Endothelial cell of umbilical vein (primary cell): ENCODE results near the gene SNAP25.

Experiments
- CTCF ChIP-seq, 2 donors: IDR thresholded peaks; 1 replicate in 1 of 2; 2 replicates in 1 of 2; pipeline ENCODE4 v1.5.1; 2011; ENCODE audit warnings: low read length in 2 of 2, mild to moderate bottlenecking in 2 of 2, moderate library complexity in 2 of 2, control low read depth in 1 of 2, inconsistent platforms in 1 of 2, low read depth in 1 of 2; ENCODE audit not compliant: insufficient read depth in 1 of 2; ENCODE audit errors: extremely low read depth in 1 of 2
- EZH2 ChIP-seq: IDR thresholded peaks from 2 replicates; pipeline ENCODE4 v1.6.1; 2012; ENCODE audit warnings: borderline replicate concordance, low read depth, mild to moderate bottlenecking, moderate library complexity, low read length, inconsistent platforms; ENCODE audit not compliant: severe bottlenecking
- POLR2A ChIP-seq: IDR thresholded peaks from 2 replicates; pipeline ENCODE4 v1.6.1; 2012; ENCODE audit warnings: low read depth, mild to moderate bottlenecking, control low read depth, low read length
- POLR2AphosphoS5 ChIP-seq: IDR thresholded peaks from 2 replicates; pipeline ENCODE4 v1.6.1; 2012; ENCODE audit warnings: low read depth, mild to moderate bottlenecking, control low read depth, low read length, moderate library complexity; ENCODE audit not compliant: insufficient read depth

GRCh38 chr20:10264166-10264558 lies 45.5 kb downstream of the SNAP25 start:
- no peak for TF ChIP-seq EZH2
- no peak for TF ChIP-seq CTCF (IDR thresholded peaks at IDR 0.05; ENCODE audit: extremely low read depth in 1 of 2, insufficient read depth in 1 of 2, low read depth in 1 of 2, low read length in 2 of 2)
- no peak for TF ChIP-seq POLR2A
- no peak for TF ChIP-seq POLR2AphosphoS5
